ENCODE data around the gene PTPRK.

PTPRK gene

GRCh38 chr6:128515550-128516513 lies 4.6 kb downstream of the PTPRK start:
- DNase-seq: no peak

GRCh38 chr6:128513878-128514277 lies 6.5 kb downstream of the PTPRK start:
- no peak for DNase-seq

GRCh38 chr6:128512296-128512695 lies 8.1 kb downstream of the PTPRK start:
- no peak for DNase-seq

GRCh38 chr6:128511506-128511905 lies 8.9 kb downstream of the PTPRK start:
- DNase-seq: no peak

- no peak for DNase-seq
Observed at GRCh38 chr6:128509709-128510108, 10.7 kb downstream of the PTPRK start.

- no peak for DNase-seq
Observed at GRCh38 chr6:128508588-128509296, 11.7 kb downstream of the PTPRK start.

- no peak for DNase-seq
Observed at GRCh38 chr6:128507337-128508310, 12.8 kb downstream of the PTPRK start.

GRCh38 chr6:128505603-128506002 lies 14.8 kb downstream of the PTPRK start:
- DNase-seq: no peak

- no peak for DNase-seq
Observed at GRCh38 chr6:128504003-128504654, 16.3 kb downstream of the PTPRK start.

- no peak for DNase-seq
Observed at GRCh38 chr6:128500749-128501600, 19.4 kb downstream of the PTPRK start.

- DNase-seq: no peak
Observed at GRCh38 chr6:128500014-128500413, 20.4 kb downstream of the PTPRK start.

- no peak for DNase-seq
Observed at GRCh38 chr6:128499079-128499731, 21.2 kb downstream of the PTPRK start.

- DNase-seq: no peak
Observed at GRCh38 chr6:128498234-128498633, 22.2 kb downstream of the PTPRK start.

- no peak for DNase-seq
Observed at GRCh38 chr6:128495536-128496333, 24.7 kb downstream of the PTPRK start.

- DNase-seq: no peak
Observed at GRCh38 chr6:128494440-128494839, 26.0 kb downstream of the PTPRK start.

GRCh38 chr6:128493877-128494276 lies 26.5 kb downstream of the PTPRK start:
- DNase-seq: no peak

GRCh38 chr6:128492386-128492785 lies 28.0 kb downstream of the PTPRK start:
- no peak for DNase-seq

GRCh38 chr6:128491610-128492206 lies 28.7 kb downstream of the PTPRK start:
- no peak for DNase-seq

- DNase-seq: no peak
Observed at GRCh38 chr6:128491100-128491581, 29.3 kb downstream of the PTPRK start.

Measured in CD4-positive, alpha-beta T cell treated with Interleukin-1 beta for 1 hour (primary cell).